ENCODE measurements around the gene TULP4.
"Not testable (repeated sequence)": the region's sequence is repeated elsewhere in the genome, so short reads cannot be mapped to it uniquely, and the experiment has no call there.

TULP4 gene

GRCh38 chr6:158438226-158438625, 126.0 kb downstream of the TULP4 start:
- DNase-seq: no peak

- no peak for DNase-seq
Observed at GRCh38 chr6:158439255-158439654, 127.0 kb downstream of the TULP4 start.

GRCh38 chr6:158441716-158442215, 129.5 kb downstream of the TULP4 start:
- DNase-seq: no peak

GRCh38 chr6:158442306-158442705, 130.0 kb downstream of the TULP4 start:
- no peak for DNase-seq

GRCh38 chr6:158445426-158446085, 133.3 kb downstream of the TULP4 start:
- DNase-seq: no peak

- DNase-seq: no peak
Observed at GRCh38 chr6:158448856-158449255, 136.6 kb downstream of the TULP4 start.

GRCh38 chr6:158452191-158452590, 139.9 kb downstream of the TULP4 start:
- DNase-seq: no peak

GRCh38 chr6:158457131-158457530, 144.9 kb downstream of the TULP4 start:
- no peak for DNase-seq

- no peak for DNase-seq
Observed at GRCh38 chr6:158457616-158458278, 145.5 kb downstream of the TULP4 start.

- DNase-seq: no peak
Observed at GRCh38 chr6:158459726-158460125, 147.5 kb downstream of the TULP4 start.

GRCh38 chr6:158460602-158461169, 148.4 kb downstream of the TULP4 start:
- DNase-seq: no peak

GRCh38 chr6:158461954-158462353, 149.7 kb downstream of the TULP4 start:
- no peak for DNase-seq

GRCh38 chr6:158464483-158464882, 152.2 kb downstream of the TULP4 start:
- no peak for DNase-seq

GRCh38 chr6:158465257-158465656, 153.0 kb downstream of the TULP4 start:
- DNase-seq: no peak

- DNase-seq: no peak
Observed at GRCh38 chr6:158465747-158466146, 153.5 kb downstream of the TULP4 start.

GRCh38 chr6:158467923-158468322, 155.7 kb downstream of the TULP4 start:
- DNase-seq: no peak

GRCh38 chr6:158468666-158469065, 156.4 kb downstream of the TULP4 start:
- DNase-seq: no peak

- not testable (repeated sequence) for DNase-seq
Observed at GRCh38 chr6:158470023-158470422, 157.8 kb downstream of the TULP4 start.

- DNase-seq: no peak
Observed at GRCh38 chr6:158471339-158471738, 159.1 kb downstream of the TULP4 start.

GRCh38 chr6:158472447-158472846, 160.2 kb downstream of the TULP4 start:
- no peak for DNase-seq

- no peak for DNase-seq
Observed at GRCh38 chr6:158474961-158475343, 162.7 kb downstream of the TULP4 start.

GRCh38 chr6:158475344-158476302, 163.4 kb downstream of the TULP4 start:
- peak; percentile 22 for DNase-seq

GRCh38 chr6:158476389-158476788, 164.1 kb downstream of the TULP4 start:
- no peak for DNase-seq
